NCI-H1417 (cell line): Measurements from ENCODE around the gene NID2.

ENCODE experiments used
- DNase-seq, 3 experiments: peaks; one replicate each; lab custom pipeline; 2025; lab: John Stamatoyannopoulos, UW

The NID2 gene

DNA sequence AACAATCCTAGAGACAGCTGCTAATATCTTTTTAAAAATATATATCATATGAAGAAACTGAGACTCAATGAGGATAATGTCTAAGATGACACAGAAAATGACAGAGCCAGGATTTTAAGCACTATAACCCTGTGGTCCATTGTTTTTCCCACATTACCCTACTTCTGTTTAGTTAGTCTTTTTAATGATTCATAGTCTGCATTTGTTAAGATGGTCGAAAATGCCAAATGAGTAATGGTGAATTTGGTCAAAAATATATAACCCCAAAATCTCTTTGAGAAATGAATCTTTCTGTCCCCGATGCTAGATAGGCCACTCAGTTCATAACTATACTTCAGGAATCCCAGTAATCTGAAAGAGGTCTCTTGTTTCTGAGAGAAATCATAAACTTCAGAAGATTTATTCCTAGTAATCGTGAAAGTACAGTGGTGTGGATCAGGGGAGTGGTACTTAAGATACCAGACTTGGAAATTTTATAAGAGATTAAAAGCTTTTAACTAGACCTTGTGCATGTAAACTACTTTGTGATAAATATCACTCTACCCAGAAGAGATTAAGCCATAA, 68.8 kb downstream of the NID2 start:
- no peak for DNase-seq

- DNase-seq, result no peak
These were observed 69.8 kb downstream of the NID2 start for GRCh38 chr14:51999084-51999483.

GRCh38 chr14:51998348-51998747, 70.5 kb downstream of the NID2 start:
- no peak for DNase-seq

DNA sequence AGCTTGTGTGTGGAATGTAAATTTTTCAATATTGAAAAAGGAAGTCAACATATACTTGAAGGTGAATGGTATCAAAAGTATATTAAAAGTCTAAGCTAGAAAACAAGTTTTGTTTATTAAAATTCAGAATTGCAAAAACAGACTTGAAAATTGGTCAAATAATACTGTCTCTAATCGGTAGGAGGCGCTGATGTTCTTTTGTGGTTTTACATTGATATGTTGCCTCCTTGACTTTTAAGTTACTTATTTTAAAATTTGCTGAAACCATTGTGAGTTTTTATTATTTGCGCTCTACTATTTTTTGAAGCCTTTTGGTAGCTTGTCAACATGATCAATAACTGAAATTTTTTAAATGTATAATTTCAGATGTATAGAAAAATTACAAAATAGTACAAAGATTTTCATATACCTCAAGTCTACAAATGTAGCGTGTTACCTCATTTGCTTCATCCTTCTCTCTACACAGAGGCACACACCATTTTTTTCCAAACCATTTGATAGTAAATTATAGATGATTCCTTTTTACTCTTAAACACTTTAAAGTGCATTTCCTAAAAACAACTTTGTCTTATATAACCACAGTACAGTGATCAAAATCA, 72.6 kb downstream of the NID2 start:
- DNase-seq, result no peak

GRCh38 chr14:51993285-51993920, 75.5 kb downstream of the NID2 start:
- no peak for DNase-seq

DNA sequence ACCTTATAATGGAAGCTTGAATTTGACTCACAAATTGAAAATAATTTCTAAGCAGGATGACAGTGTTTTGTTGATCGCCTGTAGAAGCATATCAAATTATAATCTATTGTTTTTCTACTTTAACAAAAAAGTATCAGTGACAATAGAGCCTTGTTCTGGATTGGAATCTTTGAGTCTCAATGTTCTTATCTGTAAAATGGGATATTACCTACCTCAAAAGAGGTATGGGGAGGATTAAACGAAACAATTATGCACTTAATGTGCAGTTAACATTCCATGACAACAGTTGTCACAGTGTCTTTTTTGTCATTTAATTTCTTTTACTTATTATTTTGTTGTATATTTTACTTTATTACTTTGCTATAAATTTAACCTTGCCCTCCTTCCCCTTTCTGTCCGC, 78.4 kb downstream of the NID2 start:
- DNase-seq, result no peak

DNA sequence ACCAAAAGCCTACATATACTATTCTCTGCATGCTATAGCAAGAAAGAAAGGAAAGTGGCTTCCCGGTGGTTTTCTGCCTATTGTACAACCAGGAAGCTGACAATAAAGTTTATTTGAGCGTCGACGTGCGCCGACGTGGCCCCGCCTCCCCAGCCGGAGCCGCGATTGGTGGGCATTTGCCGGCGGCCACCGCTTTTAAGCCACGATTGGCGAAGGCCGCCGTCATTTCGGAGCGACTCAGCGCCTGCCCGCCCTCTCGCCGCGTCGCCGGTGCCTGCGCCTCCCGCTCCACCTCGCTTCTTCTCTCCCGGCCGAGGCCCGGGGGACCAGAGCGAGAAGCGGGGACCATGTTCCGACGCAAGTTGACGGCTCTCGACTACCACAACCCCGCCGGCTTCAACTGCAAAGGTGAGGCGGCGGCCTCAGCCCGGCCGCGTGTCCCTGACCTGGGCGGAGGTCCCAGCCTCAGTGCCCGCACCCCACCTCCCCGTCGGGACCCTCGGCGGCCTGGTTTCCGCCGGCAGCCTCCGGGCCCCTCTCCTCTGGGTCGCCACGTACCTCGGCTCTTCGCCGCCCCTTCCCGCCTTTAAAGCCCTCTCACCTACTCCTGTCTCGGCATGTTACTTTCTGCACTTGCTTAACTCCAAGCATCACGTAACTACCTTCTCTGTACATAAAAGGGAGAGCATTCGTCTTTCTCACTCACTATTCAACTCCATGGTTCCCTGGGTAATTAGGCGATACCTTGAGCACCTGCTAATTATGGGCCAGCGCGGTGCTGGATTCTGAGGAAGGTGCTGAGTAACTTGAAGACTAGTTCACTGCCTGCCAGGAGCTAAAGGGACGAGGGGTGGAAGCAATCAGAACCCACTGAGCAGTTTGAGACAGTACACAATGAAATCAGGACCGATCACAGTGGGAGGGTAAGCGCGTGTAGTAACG, 79.3 kb downstream of the NID2 start, which contains the start of gene RTRAF:
TSS of gene RTRAF (plus strand) at position 254 of the 942 bp plus-strand sequence. CDS start at position 348, 94 bp downstream.
- peak; percentile 96 to 97 (median 97) for DNase-seq

- DNase-seq, result no peak
These were observed 80.6 kb downstream of the NID2 start for GRCh38 chr14:51988221-51988620.

DNA sequence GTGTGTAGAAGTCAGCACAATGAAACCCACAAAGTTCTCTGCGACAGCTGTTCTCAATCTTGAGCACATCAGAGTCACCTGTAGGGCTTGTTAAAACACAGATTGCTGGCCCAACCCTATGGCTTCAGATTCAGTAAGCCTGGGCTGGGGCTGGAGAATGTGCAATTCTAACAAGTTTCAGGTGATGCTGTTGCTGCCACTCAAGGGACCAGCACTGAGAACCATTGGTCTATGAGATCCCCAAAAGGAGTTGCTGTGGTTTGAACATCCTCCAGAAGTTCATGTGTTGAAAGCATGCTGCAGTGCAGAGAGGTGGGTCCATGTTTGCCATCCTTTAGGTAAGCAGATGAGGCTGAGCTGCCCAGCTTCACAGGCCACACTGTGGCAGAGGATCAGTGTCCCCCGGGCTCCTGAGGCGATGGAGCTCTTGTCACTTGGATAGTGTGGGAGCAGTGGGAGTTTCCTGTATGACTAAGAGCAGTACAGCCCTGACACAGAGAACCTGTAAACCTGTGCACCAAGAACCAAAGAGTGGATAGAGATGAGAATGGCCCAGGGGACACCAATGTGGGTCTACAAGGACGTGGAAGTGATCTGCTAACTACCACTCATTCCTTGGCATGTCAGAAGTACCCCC, 87.5 kb downstream of the NID2 start:
- DNase-seq, result no peak

- DNase-seq, result peak; percentile 83 to 94 (median 88)
These were observed 89.7 kb downstream of the NID2 start for GRCh38 chr14:51979088-51979709.

DNA sequence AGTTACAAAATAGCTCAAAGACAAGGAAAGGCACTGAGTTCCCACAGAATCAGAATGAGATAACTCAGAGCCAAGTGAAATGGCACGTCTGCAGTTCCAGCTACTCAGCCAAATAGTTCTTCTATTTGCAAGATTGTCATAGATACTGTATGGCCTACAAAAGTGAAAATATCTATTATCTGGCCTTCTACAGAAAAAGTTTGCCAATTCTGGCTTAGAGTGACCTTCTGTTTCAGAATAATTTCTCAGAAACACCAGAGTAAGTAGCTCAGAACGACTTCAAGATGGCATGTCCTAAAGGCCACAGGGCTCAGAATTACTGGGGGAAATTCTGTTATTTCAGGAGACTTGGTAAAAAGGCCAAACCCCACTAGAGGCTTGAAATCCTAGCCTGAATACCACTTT, 90.2 kb downstream of the NID2 start:
- DNase-seq, result no peak

DNA sequence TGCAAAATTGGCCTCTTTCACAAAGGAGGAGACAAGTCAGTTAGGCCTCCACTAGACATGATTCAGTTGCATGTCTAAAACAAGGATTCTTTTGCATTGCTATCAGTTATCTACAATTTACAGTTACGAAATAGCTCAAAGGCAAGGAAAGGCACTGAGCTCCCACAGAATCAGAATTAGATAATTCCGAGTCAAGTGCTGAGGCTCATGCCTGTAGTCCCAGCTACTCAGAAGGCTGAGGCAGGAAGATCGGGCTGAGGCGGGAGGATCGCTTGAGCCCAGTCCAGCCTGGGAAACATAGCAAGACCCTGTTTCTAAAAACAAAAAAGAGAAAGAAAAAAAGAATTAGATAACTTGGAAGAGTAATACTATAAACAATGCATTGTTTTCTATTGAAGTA, 91.8 kb downstream of the NID2 start:
- DNase-seq, result no peak

DNA sequence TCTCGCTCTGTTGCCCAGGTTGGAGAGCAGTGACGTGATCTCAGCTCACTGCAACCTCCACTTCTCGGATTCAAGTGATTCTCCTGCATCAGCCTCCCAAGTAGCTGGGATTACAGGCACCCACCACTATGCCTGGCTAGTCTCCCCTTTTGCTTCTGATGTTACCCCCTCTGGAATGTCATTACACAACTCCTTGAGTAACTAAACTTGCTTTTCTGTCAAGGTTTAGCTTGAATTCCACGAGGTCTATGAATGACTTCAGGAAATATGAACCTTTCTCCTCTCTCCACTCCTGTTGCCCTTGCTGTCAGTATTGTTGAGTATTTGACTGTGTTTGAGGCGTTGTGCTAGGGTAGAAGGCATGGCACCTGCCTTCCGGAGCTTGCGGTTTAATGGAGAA, 96.3 kb downstream of the NID2 start:
- no peak for DNase-seq

DNA sequence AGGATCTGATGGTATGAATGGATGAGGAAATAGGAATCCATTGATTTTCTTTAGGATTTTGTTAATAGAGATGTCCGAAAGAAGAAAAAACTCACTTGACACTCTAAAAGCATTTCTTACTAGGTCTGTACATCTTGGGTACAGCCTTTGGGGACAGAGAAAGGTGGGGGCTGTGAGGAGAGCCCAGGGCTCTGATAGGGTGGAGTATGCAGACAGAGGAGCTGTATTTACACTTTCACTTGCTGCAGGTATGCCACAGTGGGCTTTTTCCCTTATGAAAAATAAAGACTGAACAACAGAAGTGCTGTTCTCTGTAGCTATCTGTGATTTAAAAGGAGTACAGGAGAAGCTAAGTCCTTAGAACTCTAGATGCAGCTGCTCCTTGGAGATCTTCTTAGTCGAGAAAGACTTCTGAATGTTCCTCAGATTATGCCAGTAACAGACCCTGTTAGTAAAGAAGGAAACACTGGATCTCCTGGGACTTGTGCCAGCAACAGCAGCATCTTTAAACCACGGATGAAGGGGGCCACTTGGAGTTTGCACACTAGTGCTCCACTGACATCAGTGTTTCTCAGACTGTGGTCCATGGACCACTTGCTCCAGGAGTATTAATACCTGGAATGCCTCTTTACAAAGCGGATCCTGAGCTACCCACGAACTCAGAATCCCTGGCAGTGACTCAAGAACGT, 98.9 kb downstream of the NID2 start:
- no peak for DNase-seq

DNA sequence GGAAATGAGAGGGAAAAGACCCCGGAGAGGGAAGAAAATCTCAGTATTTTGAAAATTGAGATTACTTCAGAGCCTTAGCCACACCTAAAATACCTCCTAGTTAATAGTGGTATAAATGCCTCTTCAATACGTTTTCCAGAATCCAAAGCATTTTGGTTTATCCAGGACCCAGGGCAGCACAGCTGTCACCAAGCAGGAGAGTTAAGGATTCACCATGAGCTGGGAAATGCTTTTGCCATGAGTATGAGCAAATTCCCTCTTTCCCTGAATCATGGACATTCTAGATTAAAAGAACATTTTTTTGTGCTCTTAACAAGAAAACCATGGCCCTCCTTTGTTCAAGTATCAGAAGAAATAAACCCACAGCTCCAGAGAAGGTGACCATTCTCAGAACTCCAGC, 101.3 kb downstream of the NID2 start:
- DNase-seq, result no peak

- DNase-seq, result peak in 1 of 3 experiments; percentile 46
These were observed 105.6 kb downstream of the NID2 start for GRCh38 chr14:51963286-51963685.

- peak in 1 of 3 experiments; percentile 63 for DNase-seq
These were observed 106.1 kb downstream of the NID2 start for GRCh38 chr14:51962711-51963110.

DNA sequence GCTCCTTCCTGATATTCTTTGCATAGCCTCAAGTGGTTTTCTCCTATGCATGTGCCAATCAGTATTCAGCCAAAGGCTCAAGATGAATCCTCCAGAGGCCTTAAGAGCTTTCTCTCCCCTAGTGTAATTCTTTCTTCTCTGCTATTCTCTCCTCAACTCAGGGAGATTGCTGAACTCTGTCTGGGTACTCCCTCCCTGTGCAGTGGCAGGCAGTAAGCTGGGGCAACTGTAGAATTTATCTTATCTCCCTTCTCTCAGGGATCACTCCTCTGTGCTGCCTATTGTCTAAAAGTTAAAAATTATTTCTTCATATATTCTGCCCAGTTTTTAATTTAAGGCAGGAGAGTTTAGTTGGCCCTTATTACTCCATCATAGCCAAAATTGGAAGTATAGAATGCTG, 108.0 kb downstream of the NID2 start:
- DNase-seq, result peak in 1 of 3 experiments; percentile 75

DNA sequence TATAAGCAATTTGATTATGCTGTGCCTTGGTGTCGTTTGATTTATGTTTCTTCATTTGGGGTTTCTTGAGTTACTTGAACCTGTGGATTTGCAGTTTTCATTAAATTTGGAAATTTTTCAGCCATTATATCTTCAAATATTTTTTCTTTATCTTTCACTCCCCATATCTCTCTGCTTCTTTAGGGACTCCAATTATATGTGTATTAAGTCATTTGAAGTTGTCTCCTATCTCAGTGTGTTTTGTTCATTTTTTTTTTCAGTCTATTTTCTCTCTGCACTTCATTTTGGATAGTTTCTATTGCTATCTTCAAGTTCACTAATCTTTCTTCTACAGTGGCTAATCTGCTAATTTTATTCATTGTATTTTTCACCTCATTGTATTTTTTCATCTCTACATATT, 108.9 kb downstream of the NID2 start:
- no peak for DNase-seq

GRCh38 chr14:51957950-51958349, 110.9 kb downstream of the NID2 start:
- no peak for DNase-seq
